WTC11 (cell line): ENCODE results near the gene TBCE.

Source experiments
- GRHL2 ChIP-seq: fragments of 250-450 bp; sonication (Bioruptor Pico); IDR thresholded peaks from 2 replicates; pipeline ENCODE4 v1.8.0; 2022; ENCODE audit warnings: mild to moderate bottlenecking, moderate library complexity; ENCODE audit not compliant: insufficient replicate concordance, severe bottlenecking
- NR2C2 ChIP-seq: sonication (generic); formaldehyde crosslinking; IDR thresholded peaks from 2 replicates; pipeline ENCODE4 v1.8.0; 2022; ENCODE audit warnings: mild to moderate bottlenecking, missing genetic modification reagents
- TCF7 ChIP-seq: sonication (generic); formaldehyde crosslinking; IDR thresholded peaks from 2 replicates; pipeline ENCODE4 v1.8.0; 2022; ENCODE audit warnings: mild to moderate bottlenecking, low read depth, missing genetic modification reagents, moderate library complexity
- TF ChIP-seq, protein P1 (sequence below): sonication (generic); formaldehyde crosslinking; IDR thresholded peaks from 2 replicates; pipeline ENCODE4 v1.8.1; 2022; ENCODE audit warnings: mild to moderate bottlenecking, missing genetic modification reagents, moderate library complexity, borderline replicate concordance
- TF ChIP-seq, protein P2 (sequence below): fragments of 200-600 bp; IDR thresholded peaks from 2 replicates; pipeline ENCODE4 v1.8.0; 2022; ENCODE audit warnings: antibody characterized with exemption
- TF ChIP-seq, protein P3 (sequence below): sonication (generic); formaldehyde crosslinking; IDR thresholded peaks from 2 replicates; pipeline ENCODE4 v1.8.1; 2023; ENCODE audit warnings: mild to moderate bottlenecking, missing genetic modification reagents, moderate library complexity
- TF ChIP-seq, protein P4 (sequence below): sonication (generic); formaldehyde crosslinking; IDR thresholded peaks from 2 replicates; pipeline ENCODE4 v1.8.1; 2023; ENCODE audit warnings: mild to moderate bottlenecking, missing genetic modification reagents, moderate library complexity
- TF ChIP-seq, protein P5 (sequence below): sonication (generic); formaldehyde crosslinking; IDR thresholded peaks from 2 replicates; pipeline ENCODE4 v1.8.0; 2022; ENCODE audit warnings: mild to moderate bottlenecking, missing genetic modification reagents

DNA sequence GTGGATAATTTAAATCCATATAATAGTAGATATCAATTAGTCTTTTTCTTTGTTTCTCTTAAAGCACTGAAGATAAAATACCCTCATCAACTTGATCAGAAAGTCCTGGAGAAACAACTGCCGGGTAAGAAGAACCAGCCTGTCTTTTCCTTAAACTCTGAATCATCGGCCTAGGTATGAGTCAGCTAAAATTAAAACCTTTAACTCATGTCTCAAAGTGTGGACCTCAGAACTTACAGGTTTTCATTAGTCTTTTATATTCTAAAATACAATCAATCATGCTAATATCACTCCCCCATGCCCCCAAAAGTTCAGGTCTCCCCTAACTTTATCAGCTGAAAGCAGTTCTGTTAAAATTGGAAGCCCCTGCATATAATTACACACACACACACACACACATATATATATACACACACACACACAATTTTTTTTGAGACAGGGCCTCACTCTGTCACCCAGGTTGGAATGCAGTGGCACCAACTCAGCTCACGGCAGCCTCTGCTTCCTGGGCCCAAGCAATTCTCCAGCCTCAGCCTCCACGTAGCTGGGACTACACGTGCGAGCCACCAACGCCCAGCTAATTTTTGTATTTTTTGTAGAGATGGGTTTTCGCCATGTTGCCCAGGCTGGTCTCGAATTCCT is 75.7 kb downstream of the TBCE start:
- TF ChIP-seq NR2C2 (CRISPR knock-in tag) (no peak), TCF7 (no peak), GRHL2 (no peak)
- TF ChIP-seq, protein P1, sequence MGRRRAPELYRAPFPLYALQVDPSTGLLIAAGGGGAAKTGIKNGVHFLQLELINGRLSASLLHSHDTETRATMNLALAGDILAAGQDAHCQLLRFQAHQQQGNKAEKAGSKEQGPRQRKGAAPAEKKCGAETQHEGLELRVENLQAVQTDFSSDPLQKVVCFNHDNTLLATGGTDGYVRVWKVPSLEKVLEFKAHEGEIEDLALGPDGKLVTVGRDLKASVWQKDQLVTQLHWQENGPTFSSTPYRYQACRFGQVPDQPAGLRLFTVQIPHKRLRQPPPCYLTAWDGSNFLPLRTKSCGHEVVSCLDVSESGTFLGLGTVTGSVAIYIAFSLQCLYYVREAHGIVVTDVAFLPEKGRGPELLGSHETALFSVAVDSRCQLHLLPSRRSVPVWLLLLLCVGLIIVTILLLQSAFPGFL (CRISPR knock-in tag): no peak
- TF ChIP-seq, protein P2, sequence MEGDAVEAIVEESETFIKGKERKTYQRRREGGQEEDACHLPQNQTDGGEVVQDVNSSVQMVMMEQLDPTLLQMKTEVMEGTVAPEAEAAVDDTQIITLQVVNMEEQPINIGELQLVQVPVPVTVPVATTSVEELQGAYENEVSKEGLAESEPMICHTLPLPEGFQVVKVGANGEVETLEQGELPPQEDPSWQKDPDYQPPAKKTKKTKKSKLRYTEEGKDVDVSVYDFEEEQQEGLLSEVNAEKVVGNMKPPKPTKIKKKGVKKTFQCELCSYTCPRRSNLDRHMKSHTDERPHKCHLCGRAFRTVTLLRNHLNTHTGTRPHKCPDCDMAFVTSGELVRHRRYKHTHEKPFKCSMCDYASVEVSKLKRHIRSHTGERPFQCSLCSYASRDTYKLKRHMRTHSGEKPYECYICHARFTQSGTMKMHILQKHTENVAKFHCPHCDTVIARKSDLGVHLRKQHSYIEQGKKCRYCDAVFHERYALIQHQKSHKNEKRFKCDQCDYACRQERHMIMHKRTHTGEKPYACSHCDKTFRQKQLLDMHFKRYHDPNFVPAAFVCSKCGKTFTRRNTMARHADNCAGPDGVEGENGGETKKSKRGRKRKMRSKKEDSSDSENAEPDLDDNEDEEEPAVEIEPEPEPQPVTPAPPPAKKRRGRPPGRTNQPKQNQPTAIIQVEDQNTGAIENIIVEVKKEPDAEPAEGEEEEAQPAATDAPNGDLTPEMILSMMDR: no peak
- TF ChIP-seq, protein P3, sequence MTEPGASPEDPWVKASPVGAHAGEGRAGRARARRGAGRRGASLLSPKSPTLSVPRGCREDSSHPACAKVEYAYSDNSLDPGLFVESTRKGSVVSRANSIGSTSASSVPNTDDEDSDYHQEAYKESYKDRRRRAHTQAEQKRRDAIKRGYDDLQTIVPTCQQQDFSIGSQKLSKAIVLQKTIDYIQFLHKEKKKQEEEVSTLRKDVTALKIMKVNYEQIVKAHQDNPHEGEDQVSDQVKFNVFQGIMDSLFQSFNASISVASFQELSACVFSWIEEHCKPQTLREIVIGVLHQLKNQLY: no peak
- TF ChIP-seq, protein P4, sequence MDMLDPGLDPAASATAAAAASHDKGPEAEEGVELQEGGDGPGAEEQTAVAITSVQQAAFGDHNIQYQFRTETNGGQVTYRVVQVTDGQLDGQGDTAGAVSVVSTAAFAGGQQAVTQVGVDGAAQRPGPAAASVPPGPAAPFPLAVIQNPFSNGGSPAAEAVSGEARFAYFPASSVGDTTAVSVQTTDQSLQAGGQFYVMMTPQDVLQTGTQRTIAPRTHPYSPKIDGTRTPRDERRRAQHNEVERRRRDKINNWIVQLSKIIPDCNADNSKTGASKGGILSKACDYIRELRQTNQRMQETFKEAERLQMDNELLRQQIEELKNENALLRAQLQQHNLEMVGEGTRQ (CRISPR knock-in tag): no peak
- TF ChIP-seq, protein P5, sequence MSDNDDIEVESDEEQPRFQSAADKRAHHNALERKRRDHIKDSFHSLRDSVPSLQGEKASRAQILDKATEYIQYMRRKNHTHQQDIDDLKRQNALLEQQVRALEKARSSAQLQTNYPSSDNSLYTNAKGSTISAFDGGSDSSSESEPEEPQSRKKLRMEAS (CRISPR knock-in tag): no peak
